OCI-LY7 (cell line): Measurements from ENCODE around the gene MOB1B. TPM values are rescaled to one million over a fixed set of nuclear protein-coding genes. Genes with fewer than 3 reads are reported as not detected.

Source experiments
- BruUV-seq: library from RNA; stranded (reverse); fragments of 400-500 nt; replicated peaks from 2 replicates; lab custom pipeline; 2021; lab: Mats Ljungman, UMichigan
- CTCF ChIA-PET: fragments of 300-600 bp; sonication (Branson Sonifier 250); formaldehyde crosslinking; loops from one replicate; lab custom pipeline; 2022; ENCODE audit warnings: antibody characterized with exemption; ENCODE audit not compliant: unreplicated experiment; lab: Charles Lee
- POLR2A ChIA-PET: fragments of 300-600 bp; sonication (Branson Sonifier 250); formaldehyde crosslinking; loops from one replicate; lab custom pipeline; 2022; ENCODE audit warnings: antibody characterized with exemption; lab: Charles Lee
- DNase-seq: peaks from one replicate; pipeline ENCODE4 v3.0.0-alpha.2; 2015; ENCODE audit warnings: low spot score
- H2AFZ ChIP-seq: fragments of 200-600 bp; sonication (generic), shearing (Covaris generic); 2 replicates; pipeline ENCODE4 v1.6.1; 2014; ENCODE audit warnings: mild to moderate bottlenecking, antibody characterized with exemption, low read length, moderate library complexity
- H3K27ac ChIP-seq: fragments of 200-600 bp; sonication (generic); 2 replicates; pipeline ENCODE4 v1.5.1; 2014; ENCODE audit warnings: mixed run types, low read depth, mild to moderate bottlenecking, moderate library complexity, low read length, inconsistent platforms; ENCODE audit not compliant: poor library complexity, severe bottlenecking
- H3K36me3 ChIP-seq: fragments of 200-600 bp; sonication (generic); 2 replicates; pipeline ENCODE4 v1.6.1; 2014; ENCODE audit warnings: mild to moderate bottlenecking, antibody characterized with exemption, low read length, moderate library complexity, mixed read lengths; ENCODE audit not compliant: insufficient read depth
- H3K4me1 ChIP-seq: fragments of 200-600 bp; sonication (generic); 2 replicates; pipeline ENCODE4 v1.5.1; 2014; ENCODE audit warnings: mild to moderate bottlenecking, low read length; ENCODE audit not compliant: insufficient read depth, poor library complexity, severe bottlenecking
- H3K4me2 ChIP-seq: fragments of 200-600 bp; sonication (generic); 2 replicates; pipeline ENCODE4 v1.6.1; 2014; ENCODE audit warnings: mild to moderate bottlenecking, low read length
- H3K4me3 ChIP-seq: fragments of 200-600 bp; sonication (generic); 2 replicates; pipeline ENCODE4 v1.5.1; 2014; ENCODE audit warnings: mild to moderate bottlenecking, low read depth, low read length; ENCODE audit not compliant: poor library complexity, severe bottlenecking
- H3K79me2 ChIP-seq: fragments of 200-600 bp; sonication (generic); 2 replicates; pipeline ENCODE4 v1.6.1; 2016; ENCODE audit warnings: low read depth, mild to moderate bottlenecking, low read length, moderate library complexity, mixed read lengths; ENCODE audit not compliant: insufficient read depth
- H3K9me2 ChIP-seq: fragments of 200-600 bp; sonication (generic); 2 replicates; pipeline ENCODE4 v1.6.1; 2016; ENCODE audit warnings: mild to moderate bottlenecking, low read length, mixed read lengths; ENCODE audit not compliant: insufficient read depth
- H3K9me3 ChIP-seq: fragments of 200-600 bp; sonication (generic); 2 replicates; pipeline ENCODE4 v1.6.1; 2014; ENCODE audit warnings: mild to moderate bottlenecking, mixed run types, low read length, mixed read lengths
- H4K20me1 ChIP-seq: fragments of 200-600 bp; sonication (generic); 2 replicates; pipeline ENCODE4 v1.6.1; 2014; ENCODE audit warnings: mild to moderate bottlenecking, antibody characterized with exemption, low read length, moderate library complexity, mixed read lengths; ENCODE audit not compliant: insufficient read depth
- EZH2phosphoT487 ChIP-seq: fragments of 200-600 bp; sonication (generic); IDR thresholded peaks from 2 replicates; pipeline ENCODE4 v1.6.1; 2018; ENCODE audit warnings: low read depth, borderline replicate concordance, mild to moderate bottlenecking, mixed run types, antibody characterized with exemption, low read length, moderate library complexity, mixed read lengths
- intact Hi-C: fragments of 100-400 bp; cut with micrococcal nuclease; formaldehyde crosslinking; loops from one replicate; pipeline ENCODE4 v1.10.0; 2022; ENCODE audit not compliant: unreplicated experiment
- total RNA-seq, 2 experiments: library from RNA; depleted of rRNA in 1 of 2; stranded (reverse); fragments of >200 nt in 1 of 2; shearing (Covaris generic) in 1 of 2; gene quantifications; 2 replicates each; pipeline ENCODE4 v1.2.3, GENCODE V29; 2014 to 2022
- TF ChIP-seq, protein P1 (sequence below): fragments of 200-600 bp; sonication (generic); conservative IDR thresholded peaks from 2 replicates; pipeline ENCODE4 v1.5.1; 2014; ENCODE audit warnings: mild to moderate bottlenecking, antibody characterized with exemption, low read length, moderate library complexity, mixed read lengths

MOB1B gene
- total RNA-seq, 2 experiments from 2014 or later: 4.7 to 22.4 TPM

DNA sequence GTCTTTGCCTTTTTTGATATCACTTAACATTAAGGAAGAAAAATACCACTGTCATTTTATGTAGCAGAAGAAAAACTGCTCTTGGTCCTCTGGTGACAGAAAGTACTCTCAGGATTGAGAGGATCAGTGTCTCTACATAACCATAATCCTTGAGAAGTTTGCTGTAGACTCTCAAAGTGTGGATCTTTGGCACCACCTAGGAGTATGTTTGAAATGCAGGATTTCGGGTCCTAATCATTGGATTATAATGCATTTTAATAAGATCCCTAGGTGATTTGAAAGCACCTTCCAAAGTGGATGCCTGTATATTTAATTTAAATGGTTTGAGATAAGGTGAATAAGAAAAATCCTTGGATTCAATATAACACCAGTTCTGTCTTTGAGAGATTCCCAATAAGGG lies 23.2 kb downstream of the MOB1B start:
- Histone ChIP-seq H4K20me1 (no peaks in the 10 kb centered on the region), H3K36me3 (peaks cover 22% of the 10 kb centered on the region), H3K9me2 (no peaks in the 10 kb centered on the region), H3K4me3 (peak overlapping the region; percentile 55), H3K9me3 (peaks cover 19% of the 10 kb centered on the region; the same call in 1 of the 2 replicates), H3K27ac (peak overlapping the region; percentile 88), H3K4me2 (peak overlapping the region; percentile 78), H2AFZ (peak overlapping the region; percentile 62; the same call in 1 of the 2 replicates), H3K4me1 (peaks cover 81% of the 10 kb centered on the region), H3K79me2 (peaks cover 83% of the 10 kb centered on the region)
- intact Hi-C loops: loop anchor here (5.0 to 10.0 kb wide), 3 partner anchors 191 to 323 kb away; partner anchors contain the start of gene UTP3
- ChIA-PET CTCF (interaction anchor here (1.5 kb wide), 1 partner anchor 23 kb away, joined by 5 read pairs; the partner anchor contains the start of gene MOB1B), POLR2A (interaction anchor here (0.6 to 2.7 kb wide), 16 partner anchors 8 to 322 kb away, joined by 3 to 14 read pairs (median 4); partner anchors contain the start of genes DCK and MOB1B)
- no peak for TF ChIP-seq EZH2phosphoT487
- TF ChIP-seq, protein P1, sequence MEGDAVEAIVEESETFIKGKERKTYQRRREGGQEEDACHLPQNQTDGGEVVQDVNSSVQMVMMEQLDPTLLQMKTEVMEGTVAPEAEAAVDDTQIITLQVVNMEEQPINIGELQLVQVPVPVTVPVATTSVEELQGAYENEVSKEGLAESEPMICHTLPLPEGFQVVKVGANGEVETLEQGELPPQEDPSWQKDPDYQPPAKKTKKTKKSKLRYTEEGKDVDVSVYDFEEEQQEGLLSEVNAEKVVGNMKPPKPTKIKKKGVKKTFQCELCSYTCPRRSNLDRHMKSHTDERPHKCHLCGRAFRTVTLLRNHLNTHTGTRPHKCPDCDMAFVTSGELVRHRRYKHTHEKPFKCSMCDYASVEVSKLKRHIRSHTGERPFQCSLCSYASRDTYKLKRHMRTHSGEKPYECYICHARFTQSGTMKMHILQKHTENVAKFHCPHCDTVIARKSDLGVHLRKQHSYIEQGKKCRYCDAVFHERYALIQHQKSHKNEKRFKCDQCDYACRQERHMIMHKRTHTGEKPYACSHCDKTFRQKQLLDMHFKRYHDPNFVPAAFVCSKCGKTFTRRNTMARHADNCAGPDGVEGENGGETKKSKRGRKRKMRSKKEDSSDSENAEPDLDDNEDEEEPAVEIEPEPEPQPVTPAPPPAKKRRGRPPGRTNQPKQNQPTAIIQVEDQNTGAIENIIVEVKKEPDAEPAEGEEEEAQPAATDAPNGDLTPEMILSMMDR: peak; percentile 53
- DNase-seq: peak; percentile 26
- BruUV-seq: no TSS peak

- BruUV-seq: TSS peak; percentile 90
- peaks cover 88% of the 10 kb centered on the region for H3K4me1 ChIP-seq
- peak overlapping the region; percentile 55 for H3K4me3 ChIP-seq
- H3K4me2 ChIP-seq: peak overlapping the region; percentile 78
- DNase-seq: peak; percentile 82
- peaks cover 16% of the 10 kb centered on the region for H3K36me3 ChIP-seq
- ChIA-PET CTCF (interaction anchor here (0.6 to 1.5 kb wide), 2 partner anchors 24 to 68 kb away, joined by 3 to 5 read pairs; partner anchors contain the start of gene MOB1B), POLR2A (interaction anchor here (0.6 to 2.7 kb wide), 18 partner anchors 9 to 323 kb away, joined by 3 to 18 read pairs (median 4); partner anchors contain the start of genes DCK and MOB1B)
- H3K9me2 ChIP-seq: no peaks in the 10 kb centered on the region
- H3K9me3 ChIP-seq: peaks cover 13% of the 10 kb centered on the region; the same call in 1 of the 2 replicates
- peak overlapping the region; percentile 62 for H2AFZ ChIP-seq
- H3K79me2 ChIP-seq: peaks cover 84% of the 10 kb centered on the region
- intact Hi-C loops: loop anchor here (1.0 to 10.0 kb wide), 7 partner anchors 17 to 324 kb away; partner anchors contain the start of genes GRSF1, MOB1B and UTP3
- H3K27ac ChIP-seq: peak overlapping the region; percentile 88
- TF ChIP-seq, protein P1: no peak
- no peak for TF ChIP-seq EZH2phosphoT487
- no peaks in the 10 kb centered on the region for H4K20me1 ChIP-seq
Observed at GRCh38 chr4:70925899-70926635, 23.9 kb downstream of the MOB1B start.
